Umbilical cord (tissue), 2 donors: ENCODE results near the gene INTS3. TPM values are rescaled to one million over a fixed set of nuclear protein-coding genes. Genes with fewer than 3 reads are reported as not detected.
A peak's percentile ranks its signal among the peaks of the same experiment; 100 is the strongest.
"Not testable (repeated sequence)": the region's sequence is repeated elsewhere in the genome, so short reads cannot be mapped to it uniquely, and the experiment has no call there.

Experiments used
- DNase-seq: peaks from one replicate; pipeline ENCODE4 v3.0.0-alpha.2; 2015; ENCODE audit warnings: low spot score
- total RNA-seq: library from RNA; depleted of rRNA; stranded (reverse); fragments of >200 nt; gene quantifications from one replicate; pipeline ENCODE4 v1.2.3, GENCODE V29; 2014; ENCODE audit warnings: low replicate concordance; ENCODE audit not compliant: insufficient read depth

Gene INTS3
- total RNA-seq, 1 donor from 2014 or later: 31.8 TPM

DNA sequence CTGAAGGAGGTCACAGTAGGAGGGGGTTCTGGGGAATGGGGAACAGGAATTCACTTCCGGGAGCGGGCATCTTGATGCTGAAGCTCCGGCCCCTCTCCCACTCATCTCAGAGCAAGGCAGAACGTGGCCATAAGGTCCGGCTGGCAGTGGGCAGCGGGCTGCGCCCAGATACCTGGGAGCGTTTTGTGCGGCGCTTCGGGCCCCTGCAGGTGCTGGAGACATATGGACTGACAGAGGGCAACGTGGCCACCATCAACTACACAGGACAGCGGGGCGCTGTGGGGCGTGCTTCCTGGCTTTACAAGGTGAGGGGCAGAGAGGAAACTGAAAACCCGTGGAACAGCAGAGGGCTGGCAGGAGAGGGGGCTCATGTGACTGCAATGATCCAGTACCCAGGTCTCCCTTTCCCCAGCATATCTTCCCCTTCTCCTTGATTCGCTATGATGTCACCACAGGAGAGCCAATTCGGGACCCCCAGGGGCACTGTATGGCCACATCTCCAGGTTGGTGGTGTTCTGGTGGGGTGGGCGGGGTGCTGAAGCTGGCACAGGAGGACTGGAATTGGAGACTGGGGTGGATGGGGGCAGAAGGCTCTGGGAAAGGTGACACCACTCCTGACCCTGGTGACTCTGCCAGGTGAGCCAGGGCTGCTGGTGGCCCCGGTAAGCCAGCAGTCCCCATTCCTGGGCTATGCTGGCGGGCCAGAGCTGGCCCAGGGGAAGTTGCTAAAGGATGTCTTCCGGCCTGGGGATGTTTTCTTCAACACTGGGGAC is 50.4 kb downstream of the INTS3 start:
- DNase-seq: no peak

DNA sequence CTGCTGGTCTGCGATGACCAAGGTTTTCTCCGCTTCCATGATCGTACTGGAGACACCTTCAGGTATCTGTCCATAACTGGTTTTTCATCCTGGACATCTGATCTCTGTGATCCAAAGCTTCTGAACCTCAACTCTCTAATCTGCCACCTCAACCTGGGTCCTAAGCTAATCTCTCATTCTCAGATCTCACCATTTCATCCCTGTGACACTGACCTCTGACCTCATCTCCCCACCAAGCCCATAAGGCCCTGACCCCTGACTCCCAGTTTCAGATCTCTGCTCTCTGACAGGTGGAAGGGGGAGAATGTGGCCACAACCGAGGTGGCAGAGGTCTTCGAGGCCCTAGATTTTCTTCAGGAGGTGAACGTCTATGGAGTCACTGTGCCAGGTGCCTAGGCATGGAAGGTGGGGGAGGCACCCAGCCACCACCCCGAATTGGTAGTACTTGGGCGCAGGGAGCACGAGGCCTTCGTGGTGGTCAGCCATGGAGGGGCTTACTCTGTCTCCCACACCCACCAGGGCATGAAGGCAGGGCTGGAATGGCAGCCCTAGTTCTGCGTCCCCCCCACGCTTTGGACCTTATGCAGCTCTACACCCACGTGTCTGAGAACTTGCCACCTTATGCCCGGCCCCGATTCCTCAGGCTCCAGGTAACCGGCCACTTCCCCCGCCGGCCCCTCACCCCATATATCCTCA is 51.1 kb downstream of the INTS3 start:
- DNase-seq: no peak

DNA sequence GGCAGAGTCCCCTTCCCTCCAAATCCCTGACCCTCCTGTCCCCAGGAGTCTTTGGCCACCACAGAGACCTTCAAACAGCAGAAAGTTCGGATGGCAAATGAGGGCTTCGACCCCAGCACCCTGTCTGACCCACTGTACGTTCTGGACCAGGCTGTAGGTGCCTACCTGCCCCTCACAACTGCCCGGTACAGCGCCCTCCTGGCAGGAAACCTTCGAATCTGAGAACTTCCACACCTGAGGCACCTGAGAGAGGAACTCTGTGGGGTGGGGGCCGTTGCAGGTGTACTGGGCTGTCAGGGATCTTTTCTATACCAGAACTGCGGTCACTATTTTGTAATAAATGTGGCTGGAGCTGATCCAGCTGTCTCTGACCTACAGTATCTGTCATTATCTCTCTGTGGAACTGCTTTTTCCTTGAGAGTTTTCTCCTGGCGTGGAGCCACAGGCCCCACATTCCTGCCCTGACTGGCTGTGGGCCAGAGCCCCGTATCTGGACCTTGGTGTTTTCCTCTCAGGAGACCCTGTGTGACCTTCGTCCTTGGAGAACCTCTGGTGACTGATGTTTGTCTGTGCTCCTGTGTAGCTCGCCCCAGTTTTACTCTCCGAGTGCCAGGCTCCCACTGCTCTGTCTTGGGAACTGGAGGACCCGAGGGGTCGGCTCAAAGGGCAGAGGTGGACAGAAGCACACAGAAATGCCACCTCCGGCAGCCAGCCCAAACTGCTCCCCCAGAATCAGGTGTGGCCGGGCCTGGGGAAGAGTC is 52.1 kb downstream of the INTS3 start:
- no peak for DNase-seq

DNA sequence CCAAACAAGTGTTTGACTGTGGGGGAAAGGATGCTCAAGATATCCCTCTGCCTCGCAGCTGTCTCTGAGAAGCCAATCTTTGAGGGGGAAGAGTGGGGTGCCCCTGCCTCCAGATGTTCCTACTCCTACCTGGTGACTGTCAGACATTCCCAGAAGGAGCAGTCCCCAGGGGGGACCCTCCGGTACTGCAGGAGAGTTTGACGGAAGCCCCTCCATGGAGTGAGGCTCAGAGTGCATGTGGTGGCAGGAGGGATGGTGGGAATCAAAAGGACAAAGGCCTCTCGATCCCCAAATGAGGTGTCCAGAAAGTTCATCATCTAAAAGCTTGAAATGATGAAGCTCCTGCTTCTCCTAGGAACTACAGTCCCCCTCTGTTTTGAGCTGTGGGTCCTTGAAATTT is 52.7 kb downstream of the INTS3 start:
- DNase-seq: no peak

DNA sequence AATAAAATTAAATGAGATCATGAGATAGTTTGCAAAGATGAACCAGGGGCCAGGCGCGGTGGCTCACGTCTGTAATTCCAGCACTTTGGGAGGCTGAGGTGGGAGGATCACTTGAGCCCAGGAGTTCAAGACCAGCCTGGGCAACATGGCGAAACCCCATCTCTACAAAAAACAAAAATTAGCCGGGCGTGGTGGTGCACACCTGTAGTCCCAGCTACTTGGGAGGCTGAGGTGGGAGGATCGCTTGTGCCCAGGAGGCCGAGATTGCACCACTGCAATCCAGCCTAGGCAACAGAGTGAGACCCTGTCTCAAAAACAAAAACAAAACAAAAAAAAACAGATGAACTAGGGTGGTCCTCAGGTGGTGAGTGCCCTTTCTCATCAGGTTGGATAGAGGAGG is 54.8 kb downstream of the INTS3 start:
- DNase-seq: not testable (repeated sequence)

DNA sequence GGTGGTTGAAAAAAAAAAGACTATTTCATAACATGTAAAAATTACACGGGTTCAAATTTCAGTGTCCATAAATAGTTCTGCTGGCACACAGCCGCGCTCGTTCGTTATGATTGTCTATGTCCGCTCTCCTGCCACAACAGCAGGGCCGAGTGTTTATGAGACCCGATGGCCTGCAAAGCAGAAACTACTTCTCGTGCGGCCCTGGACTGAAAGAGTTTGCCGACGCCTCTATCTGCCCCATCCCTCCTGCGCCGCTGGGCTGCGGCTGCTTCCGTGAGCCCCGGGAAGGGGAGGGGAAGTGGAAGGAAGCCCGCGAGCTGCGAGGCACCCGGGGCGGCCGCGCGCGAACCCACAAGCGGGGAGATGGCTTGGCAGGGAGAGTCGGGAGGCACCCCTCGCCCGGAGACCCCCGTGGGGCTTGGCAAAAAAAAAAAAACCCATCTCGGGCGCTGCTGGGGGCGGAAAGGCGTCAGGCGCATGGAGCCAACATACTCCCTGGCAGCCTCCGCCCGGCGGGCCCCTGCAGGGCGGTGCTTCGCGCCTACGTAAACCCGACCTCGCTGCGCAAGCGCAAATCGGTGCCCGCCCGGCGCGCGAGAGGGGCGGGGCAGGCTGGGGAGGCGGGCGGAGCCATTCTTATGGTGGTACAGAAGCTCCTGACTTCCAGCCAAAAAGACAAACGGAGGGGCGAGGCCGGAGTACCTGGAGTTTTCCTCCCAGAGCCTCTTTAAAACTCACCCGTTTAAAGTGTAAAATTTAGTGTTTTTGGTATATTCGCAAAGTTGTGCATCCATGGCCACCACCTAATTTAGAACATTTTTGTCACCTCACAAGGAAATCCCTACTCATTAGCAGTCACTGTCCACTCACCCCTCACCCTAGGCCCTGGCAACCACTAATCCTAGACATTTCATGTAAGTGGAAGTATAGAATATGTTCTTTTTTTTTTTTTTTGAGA is 55.7 kb downstream of the INTS3 start:
- peak; percentile 95 for DNase-seq

DNA sequence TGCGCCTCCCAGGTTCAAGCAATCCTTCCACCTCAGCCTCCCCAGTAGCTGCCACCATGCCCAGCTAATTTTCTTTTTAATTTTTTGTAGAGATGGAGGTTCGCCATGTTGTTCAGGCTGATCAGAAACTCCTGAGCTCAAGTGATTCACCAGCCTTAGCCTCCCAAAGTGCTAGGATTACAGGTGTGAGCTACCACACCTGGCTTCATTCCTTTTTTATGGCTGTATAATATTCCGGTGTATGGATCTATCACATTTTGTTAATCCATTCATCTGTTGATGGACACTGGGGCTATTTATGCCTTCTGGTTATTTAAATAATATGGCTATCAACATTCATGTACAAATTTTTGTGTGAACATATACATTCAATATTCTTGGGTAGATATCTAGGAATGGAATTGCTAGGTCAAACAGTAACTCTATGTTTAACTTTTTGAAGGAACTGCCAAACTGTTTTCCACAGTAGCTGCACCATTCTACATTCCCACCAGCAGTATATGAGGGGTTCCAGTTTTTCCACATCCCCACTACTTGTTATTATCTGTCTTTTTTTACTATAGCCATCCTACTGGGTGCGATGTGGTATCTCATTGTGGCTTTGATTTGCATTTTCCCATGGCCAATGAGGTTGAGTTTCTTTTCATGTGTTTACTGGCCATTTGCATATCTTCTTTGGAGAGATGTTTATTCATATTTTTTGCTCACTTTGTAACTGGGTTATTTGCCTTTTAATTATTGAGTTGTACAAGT is 58.4 kb downstream of the INTS3 start:
- DNase-seq: no peak

DNA sequence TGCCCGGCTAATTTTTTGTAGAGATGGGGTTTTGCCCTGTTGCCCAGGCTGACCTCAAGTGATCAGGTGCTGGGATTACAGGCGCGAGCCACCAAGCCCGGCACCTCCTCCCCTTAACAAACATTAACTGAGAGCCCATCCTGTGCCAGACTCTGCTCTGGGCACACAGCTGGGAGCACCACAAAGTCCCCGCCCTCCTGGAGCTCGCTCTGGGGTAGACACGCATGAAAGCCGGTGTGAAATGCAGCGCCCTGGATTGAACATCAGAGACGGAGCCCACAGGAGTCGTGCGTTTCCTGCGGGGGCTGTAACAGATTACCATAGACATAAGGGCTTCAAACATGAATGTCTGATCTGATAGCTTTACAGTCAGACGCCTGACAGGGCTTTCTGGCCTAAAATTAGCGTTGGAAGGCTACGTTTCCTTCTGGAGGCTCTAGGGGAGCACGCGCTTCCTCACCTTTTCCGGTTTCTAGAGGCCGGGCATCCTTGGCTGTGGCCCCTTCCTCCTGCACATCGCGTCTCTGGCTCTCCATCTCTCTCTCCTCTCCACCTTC is 61.7 kb downstream of the INTS3 start:
- peak; percentile 46 for DNase-seq

DNA sequence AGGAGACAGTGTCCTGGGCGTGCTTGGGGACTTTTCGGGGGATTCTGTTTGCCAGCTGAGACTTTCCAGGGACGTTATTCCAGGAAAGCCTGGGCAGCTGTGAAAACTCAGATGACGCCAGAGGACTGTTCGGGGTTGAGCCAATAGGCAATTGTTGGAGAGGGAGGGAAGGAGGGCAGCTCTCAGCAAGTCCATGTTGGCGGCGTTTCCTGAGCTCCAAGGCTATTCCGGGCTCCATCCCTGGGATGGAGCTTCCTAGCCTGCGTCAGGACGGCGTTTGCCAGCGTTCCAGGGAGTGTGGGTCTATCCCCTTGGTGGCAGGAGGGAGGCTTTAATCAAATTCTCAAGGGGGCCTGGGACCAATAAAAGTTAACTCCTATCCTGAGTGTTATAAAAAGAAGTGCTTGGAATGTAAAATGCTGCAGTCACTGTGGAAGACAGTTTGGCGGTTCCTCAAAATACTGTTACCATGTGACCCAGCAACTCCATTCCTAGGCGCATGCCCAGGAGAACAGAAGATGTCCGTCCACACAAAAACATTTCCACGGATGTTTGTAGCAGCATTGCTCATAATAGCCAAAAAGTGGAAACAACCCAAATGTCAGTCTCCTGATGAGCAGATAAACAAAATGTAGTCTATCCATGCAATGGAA is 62.6 kb downstream of the INTS3 start:
- DNase-seq: peak; percentile 98

DNA sequence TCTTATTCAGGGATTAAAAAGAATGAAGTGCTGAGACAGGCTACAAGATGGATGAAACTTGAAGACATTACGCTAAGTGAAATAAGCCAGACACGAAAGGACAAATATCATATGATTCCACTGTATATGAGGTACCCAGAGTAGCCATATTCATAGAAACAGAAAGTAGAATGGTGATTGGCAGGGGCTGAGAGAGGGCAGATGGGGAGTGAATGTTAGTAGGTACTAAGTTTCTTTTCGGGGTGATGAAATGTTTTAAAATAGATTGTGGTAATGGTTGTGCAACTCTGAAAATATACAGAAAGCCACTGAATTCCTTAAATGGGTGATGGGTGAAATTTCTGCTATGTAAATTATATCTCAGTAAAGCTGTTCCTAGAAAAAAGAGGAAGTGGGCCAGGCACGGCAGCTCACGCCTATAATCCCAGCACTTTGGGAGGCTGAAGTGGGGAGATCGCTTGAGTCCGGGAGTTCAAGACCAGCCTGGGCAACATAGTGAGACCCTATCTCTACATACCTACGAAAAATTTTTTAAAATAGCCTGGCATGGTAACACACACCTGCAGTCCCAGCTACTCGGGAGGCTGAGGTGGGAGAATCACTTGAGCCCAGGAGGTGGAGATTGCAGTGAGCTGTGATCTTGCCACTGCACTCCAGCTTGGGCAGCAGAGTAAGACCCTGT is 63.3 kb downstream of the INTS3 start:
- DNase-seq: peak; percentile 93

DNA sequence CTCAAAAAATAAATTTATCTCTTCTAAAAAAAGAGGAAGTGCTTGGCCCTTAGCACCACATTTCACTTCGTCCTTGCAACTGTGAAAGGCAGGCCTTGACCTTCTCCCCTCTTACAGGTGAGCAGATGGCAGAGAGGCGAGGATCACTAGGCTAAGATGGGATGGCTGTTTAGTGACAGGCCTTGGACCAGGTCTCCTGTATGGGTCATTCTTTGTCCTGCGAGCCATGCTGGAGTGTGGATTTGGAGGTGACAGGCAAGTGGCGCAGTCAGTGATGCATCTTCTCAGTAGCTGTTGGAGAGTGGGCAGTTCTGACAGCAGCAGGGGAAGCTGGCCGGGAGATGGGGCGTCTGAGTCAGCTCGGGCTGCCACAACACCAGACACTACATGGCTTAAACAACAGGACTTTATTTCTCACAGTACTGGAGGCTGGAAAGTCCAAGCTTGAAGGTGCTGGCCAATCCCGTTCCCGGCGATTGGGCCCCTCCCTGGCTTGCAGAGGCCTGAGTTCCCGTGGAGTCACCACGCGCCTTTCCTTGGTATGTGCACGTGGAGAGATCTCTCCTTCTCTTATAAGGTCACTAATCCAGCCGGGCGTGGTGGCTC is 63.9 kb downstream of the INTS3 start:
- peak; percentile 60 for DNase-seq

DNA sequence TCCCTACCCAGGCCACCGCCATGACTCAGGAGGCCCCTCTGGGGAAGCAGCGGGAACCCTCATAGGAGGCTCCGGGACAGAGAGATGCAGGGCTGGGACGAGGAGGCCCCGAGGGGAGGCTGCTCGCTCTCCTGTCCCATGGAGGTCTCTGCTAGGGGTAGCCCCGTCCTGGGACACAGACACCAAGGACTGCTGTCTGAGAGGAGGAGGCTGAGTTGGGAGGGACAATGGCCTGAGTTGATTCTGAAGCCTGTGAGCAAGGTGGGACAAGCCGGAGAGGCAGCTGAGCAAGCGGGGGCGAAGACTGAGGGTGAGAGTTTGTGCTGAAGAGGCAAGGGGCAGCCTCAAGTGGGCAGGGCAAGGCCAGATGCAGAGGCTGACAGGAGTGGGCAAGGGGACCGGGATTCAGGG is 64.8 kb downstream of the INTS3 start:
- no peak for DNase-seq

DNA sequence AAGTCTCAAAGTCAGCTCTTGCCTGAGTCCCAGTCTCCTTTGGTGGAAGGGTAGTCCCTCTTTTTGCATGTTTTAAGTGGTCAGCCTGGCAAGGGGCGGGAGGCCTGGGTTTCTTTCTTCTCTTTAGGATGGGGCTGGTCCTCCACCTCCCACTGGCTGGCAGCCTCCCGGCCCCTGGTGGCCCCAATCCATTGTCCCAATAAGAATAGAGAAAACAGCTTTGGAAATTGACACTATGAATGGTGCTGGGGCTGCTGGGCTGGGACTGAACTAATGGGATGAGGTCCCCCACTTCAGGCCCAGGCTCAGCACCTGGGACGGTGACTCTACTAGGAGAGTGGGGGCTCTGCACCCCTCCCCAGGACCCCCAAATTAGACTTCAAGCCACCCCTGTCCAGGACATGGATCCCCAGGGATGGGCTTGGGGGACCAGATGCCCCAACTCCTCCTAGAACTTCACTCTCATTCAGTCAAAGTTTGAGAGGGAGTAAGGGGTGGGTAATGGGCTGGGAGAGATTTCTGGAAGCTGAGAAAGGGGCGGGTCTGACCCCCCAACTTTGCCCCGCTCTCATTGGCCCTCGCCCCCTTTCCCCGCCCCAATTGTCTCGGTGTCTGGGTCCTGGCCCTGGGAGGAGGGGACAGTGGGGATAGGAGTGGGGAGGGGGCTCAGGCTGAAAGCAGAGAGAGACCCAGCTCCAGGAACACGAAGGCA is 65.6 kb downstream of the INTS3 start:
- DNase-seq: no peak

DNA sequence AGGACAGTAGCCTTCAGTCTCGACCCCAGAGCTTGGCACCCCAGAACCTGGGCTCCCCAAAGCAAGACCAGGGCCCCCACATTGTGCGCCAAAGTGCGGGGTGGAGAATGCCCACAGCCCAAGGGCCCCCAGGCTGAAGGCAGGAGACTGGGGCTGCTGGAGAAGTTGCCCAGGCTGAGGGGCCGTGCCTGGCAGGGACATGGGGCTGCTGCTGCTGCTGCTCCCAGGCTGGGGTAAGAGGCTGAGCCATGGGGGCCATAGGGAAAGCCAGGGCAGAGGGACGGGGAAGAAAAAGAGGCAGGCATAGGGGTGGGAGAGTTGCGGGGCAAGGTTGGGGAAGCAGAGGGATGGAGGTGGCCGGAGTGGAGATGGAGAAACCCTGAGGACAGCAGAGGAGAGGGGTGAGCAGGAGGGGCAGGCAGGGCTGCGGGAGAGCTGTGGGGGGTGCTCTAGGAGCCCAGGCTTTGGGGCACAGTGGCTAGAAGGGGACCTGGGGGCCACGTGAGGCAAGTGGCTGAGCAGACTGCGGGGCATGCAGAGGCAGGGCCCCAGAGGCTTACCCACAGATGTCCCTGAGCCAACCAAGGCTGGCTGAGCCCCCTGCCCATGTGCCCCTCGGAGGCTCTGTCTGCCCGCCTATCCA is 66.2 kb downstream of the INTS3 start:
- no peak for DNase-seq

DNA sequence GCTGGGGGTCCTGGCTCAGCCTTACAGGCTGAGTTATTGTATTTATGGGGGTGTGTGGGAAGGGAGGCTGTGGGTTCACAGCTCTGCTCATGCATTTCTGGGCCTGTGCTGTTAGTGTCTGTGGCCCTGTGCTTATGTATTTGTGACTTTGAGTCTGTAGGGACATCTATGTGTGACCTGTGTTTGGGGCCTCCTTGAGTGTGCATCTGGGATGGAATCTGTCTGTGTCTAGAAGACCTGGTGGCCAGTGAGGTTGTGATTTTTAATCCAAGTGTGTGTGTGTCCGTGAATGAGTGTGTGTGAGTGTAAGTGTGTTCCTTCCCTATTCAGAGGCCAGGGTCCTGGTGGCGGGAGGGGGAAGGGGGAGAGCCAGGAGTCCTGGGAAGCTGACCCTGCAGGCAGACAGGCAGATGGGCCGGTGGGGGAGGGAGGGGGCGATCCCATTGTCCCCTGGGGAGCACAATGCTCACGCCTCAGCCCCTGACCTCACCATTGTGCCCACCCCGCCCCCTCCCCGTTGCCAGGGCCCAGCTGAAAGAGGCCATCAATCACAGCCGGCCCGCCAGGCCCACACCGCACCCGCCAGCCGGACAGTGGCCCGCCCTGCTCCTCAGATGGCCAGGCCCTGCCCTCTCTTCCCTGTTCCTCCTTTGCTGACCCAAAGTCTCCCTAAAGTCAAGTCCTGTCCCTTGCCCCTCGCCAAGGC is 66.9 kb downstream of the INTS3 start:
- no peak for DNase-seq

DNA sequence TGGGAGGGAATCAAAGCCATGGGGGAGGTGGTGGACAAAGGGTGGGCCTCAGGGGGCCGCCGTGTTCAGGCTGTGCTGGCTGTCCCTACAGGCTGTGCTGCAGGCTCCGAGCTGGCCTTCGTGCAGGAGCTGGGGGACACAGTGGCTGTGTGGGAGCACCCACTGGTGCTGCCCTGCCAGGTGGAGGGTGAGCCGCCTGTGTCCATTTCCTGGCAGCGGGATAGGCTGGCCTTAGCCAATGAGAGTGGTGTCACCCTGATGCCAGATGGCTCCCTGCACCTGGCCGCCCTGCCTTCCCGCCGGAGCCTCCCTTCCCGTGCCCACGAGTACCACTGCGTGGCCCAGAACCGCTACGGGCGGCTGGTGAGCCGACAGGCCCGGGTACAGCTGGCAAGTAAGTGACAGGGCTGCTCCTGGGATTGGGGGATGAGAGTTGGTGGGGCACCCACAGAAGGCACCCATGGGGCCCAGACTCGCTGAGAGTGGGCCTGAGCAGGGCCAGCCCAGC is 67.5 kb downstream of the INTS3 start:
- DNase-seq: no peak
